Stimulated activated naive CD4-positive, alpha-beta T cell treated with Interleukin-2 at 50 U/mL for 16 hours (primary cell): ENCODE measurements around the gene TMEM72.

ENCODE experiments used
- DNase-seq: peaks from one replicate; lab custom pipeline; 2025; lab: John Stamatoyannopoulos, UW

The TMEM72 gene

GRCh38 chr10:44980309-44981171 lies 69.4 kb downstream of the TMEM72 start:
- DNase-seq = no peak

GRCh38 chr10:44981172-44982113 lies 70.3 kb downstream of the TMEM72 start:
- no peak for DNase-seq

- DNase-seq = no peak
These were observed 71.0 kb downstream of the TMEM72 start for GRCh38 chr10:44982114-44982460.

GRCh38 chr10:44982496-44982895 lies 71.4 kb downstream of the TMEM72 start:
- no peak for DNase-seq

- DNase-seq = no peak
These were observed 72.1 kb downstream of the TMEM72 start for GRCh38 chr10:44983066-44983894.

GRCh38 chr10:44983895-44984278 lies 72.8 kb downstream of the TMEM72 start:
- no peak for DNase-seq

- no peak for DNase-seq
These were observed 73.5 kb downstream of the TMEM72 start for GRCh38 chr10:44984671-44985101.

- no peak for DNase-seq
These were observed 74.1 kb downstream of the TMEM72 start for GRCh38 chr10:44985175-44985681.

- DNase-seq = no peak
These were observed 75.0 kb downstream of the TMEM72 start for GRCh38 chr10:44986179-44986578.
